Astrocyte (in vitro differentiated cells and primary cell): ENCODE measurements around the gene PAF1.

Experiments used
- CTCF ChIP-seq: IDR thresholded peaks from 2 replicates; pipeline ENCODE4 v1.5.1; 2011; ENCODE audit warnings: low read depth, mild to moderate bottlenecking, inconsistent platforms, low read length, moderate library complexity; ENCODE audit not compliant: insufficient read depth
- EZH2 ChIP-seq: IDR thresholded peaks from 2 replicates; pipeline ENCODE4 v1.6.1; 2012; ENCODE audit warnings: mild to moderate bottlenecking, low read length, inconsistent platforms; ENCODE audit not compliant: insufficient read depth

GRCh38 chr19:39356073-39356472 lies 34.8 kb downstream of the PAF1 start:
- TF ChIP-seq CTCF (no peak), EZH2 (no peak)
